Epithelial cell of esophagus (primary cell): ENCODE measurements around the gene KLK10.

Experiments
- DNase-seq: peaks from one replicate; pipeline ENCODE4 v3.0.0; 2010; ENCODE audit warnings: low read depth
- H3K4me3 ChIP-seq: 2 replicates; pipeline ENCODE4 v1.5.1; 2011; ENCODE audit warnings: mild to moderate bottlenecking, low read length, control low read depth
- TF ChIP-seq, protein P1 (sequence below): IDR thresholded peaks from 2 replicates; pipeline ENCODE4 v1.5.1; 2011; ENCODE audit warnings: low read depth, mild to moderate bottlenecking, low read length, control low read depth, inconsistent platforms; ENCODE audit not compliant: insufficient read depth; ENCODE audit errors: missing control alignments

KLK10 gene

DNA sequence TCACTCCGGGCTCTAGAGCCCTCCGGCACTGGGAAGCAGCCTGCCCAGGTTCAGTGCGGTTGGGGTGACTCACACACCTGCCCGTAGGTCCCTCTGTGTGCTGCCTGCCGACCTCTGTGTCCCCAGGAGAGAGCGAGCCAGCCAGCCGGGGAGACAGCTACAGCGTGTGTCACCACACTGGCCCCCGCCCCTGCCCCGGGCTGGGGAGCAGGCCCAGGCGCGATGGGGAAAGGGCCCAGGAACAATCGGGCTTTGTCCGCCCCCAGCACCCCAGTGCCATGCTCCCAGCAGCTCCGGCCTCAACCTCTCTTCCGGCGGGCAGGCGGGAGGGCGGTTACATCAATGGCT is 50.1 kb downstream of the KLK10 start, which contains the start of gene KLK6:
Gene KLK6, minus strand, starts transcription at position 179 of the 348 bp plus-strand sequence. CDS start 1,487 bp downstream, outside the sequence.
- peak; percentile 25 for DNase-seq
- H3K4me3 ChIP-seq, result no peak within 1 kb of the TSS
- TF ChIP-seq, protein P1, sequence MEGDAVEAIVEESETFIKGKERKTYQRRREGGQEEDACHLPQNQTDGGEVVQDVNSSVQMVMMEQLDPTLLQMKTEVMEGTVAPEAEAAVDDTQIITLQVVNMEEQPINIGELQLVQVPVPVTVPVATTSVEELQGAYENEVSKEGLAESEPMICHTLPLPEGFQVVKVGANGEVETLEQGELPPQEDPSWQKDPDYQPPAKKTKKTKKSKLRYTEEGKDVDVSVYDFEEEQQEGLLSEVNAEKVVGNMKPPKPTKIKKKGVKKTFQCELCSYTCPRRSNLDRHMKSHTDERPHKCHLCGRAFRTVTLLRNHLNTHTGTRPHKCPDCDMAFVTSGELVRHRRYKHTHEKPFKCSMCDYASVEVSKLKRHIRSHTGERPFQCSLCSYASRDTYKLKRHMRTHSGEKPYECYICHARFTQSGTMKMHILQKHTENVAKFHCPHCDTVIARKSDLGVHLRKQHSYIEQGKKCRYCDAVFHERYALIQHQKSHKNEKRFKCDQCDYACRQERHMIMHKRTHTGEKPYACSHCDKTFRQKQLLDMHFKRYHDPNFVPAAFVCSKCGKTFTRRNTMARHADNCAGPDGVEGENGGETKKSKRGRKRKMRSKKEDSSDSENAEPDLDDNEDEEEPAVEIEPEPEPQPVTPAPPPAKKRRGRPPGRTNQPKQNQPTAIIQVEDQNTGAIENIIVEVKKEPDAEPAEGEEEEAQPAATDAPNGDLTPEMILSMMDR, result no peak

GRCh38 chr19:50968716-50969412 is 50.6 kb downstream of the KLK10 start:
- H3K4me3 ChIP-seq, result no peak overlapping the region
- DNase-seq, result no peak
- TF ChIP-seq, protein P1, result no peak

DNA sequence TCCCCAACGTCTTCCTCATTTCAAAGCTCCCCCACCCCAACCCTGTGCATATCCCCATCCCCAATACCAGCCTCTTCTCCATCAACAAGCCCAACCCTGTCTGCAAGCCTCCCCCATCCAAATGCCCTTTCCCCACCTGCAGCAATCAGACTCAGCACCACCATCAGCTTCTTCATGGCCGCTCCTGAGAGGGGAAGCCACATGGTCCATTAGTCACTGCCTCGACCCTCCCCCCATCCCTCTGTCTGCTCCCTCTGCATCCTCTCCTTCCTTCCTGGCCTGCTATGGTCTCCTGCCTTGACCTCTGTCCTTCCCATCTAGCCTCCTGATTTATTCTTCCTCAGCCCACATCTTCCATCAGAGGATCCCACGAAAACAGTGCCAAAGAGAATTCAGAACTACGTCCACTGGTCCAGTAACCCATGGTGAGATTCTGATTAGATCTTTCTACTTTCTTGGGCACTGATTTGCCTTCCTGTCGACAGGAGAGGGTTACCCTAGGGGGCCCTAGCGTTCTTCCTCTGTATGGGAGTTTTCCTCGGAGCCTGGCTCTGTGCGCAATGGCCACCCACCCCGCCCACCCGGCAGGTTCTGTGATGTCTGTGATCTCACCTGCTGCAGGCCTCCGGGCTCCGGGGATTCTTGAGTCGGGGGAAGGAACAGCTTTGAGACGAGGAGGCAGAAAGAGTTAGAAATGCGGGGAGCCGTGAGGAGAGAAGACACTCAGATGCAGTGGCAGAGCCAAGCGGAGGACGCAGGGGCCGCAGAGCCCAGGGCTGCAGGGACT is 51.4 kb downstream of the KLK10 start:
- TF ChIP-seq, protein P1, result no peak
- no peak for DNase-seq
- no peak overlapping the region for H3K4me3 ChIP-seq

GRCh38 chr19:50964266-50964665 is 55.2 kb downstream of the KLK10 start:
- DNase-seq, result no peak
- no peak overlapping the region for H3K4me3 ChIP-seq
- TF ChIP-seq, protein P1, result no peak

DNA sequence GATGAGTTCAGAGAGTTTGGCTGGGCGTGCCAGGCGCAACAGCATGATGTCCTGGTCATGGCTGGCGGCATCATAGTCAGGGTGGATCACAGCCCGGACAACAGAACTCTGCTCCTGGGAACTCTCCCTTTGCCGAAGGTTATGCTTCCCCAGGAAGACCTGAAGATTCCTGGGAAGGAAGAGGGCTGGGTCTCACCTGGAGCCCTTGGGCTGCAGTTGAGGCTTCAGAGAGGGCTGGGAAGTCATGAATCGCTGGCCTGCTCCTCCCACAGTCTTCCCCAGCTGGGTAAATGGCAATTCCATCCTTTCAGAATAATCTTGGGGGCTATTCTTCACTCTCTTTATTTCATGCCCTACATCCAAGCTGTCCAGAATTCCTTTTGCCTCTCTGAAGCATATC is 56.1 kb downstream of the KLK10 start:
- no peak overlapping the region for H3K4me3 ChIP-seq
- no peak for DNase-seq
- TF ChIP-seq, protein P1, result no peak
